Tibial nerve (tissue), 3 donors: ENCODE data around the gene LTF.

ENCODE experiments used
- CTCF ChIP-seq, 5 experiments: fragments of 200-600 bp in 3 of 5; fragments of 450-650 bp in 2 of 5; sonication (generic) in 3 of 5; IDR thresholded peaks; one replicate each; pipeline ENCODE4 v1.5.1; 2016 to 2019; ENCODE audit warnings: antibody characterized with exemption in 5 of 5, mild to moderate bottlenecking in 3 of 5, moderate library complexity in 2 of 5
- POLR2A ChIP-seq, 2 donors: fragments of 450-650 bp; IDR thresholded peaks; one replicate each; pipeline ENCODE4 v1.6.1; 2017; ENCODE audit warnings: antibody characterized with exemption in 2 of 2, mild to moderate bottlenecking in 2 of 2, moderate library complexity in 2 of 2

DNA sequence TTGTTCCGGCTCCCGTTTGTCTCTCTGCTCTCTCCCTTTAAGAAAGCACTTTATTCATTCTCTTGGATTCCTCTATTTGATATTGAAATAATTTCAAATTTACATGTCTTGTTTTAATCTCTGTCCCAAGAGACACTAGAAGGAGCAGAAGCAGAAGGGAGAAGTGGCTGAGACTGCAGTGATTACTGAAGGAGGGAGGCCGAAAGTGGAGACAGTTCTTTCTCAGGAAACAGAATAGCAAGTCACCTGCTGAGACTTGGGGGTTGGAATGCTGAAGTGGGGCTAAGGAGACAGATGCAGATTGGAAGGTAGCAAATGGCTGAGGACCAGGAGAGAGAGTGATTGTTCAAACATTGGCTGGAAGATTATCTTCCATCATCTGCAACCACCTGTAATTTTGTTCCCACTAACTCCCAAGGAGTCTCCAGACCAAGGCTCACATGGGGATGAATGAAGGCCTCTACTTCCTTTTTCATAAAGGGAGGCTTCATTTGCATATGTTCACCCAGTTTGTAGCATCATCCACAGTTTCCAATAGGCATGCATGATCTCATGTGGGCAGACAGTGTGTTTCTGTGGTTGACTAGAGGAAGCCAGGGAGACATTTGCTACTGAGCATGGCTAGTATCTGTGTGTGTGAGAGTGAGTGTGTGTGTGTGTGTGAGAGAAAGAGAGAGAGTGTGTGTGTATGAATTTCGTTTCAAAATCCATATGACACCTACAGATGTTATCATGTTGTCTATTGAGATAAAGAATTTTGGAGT is 24.0 kb downstream of the LTF start:
- TF ChIP-seq POLR2A (IDR thresholded peaks at IDR 0.05) (no peak), CTCF (IDR thresholded peaks at IDR 0.05) (no peak)
